Activated naive CD8-positive, alpha-beta T cell treated with anti-CD3 and anti-CD28 coated beads, Interleukin-2, amount 50 U/mL, for 24 hours (primary cell): Measurements from ENCODE around the gene ZNF239.
"Not testable (repeated sequence)": the region's sequence is repeated elsewhere in the genome, so short reads cannot be mapped to it uniquely, and the experiment has no call there.

ENCODE experiments used
- ATAC-seq: fragments of 150-1000 bp; cut with Tn5 transposase; one replicate; pipeline ENCODE4 v1.10.0; 2021
- DNase-seq: peaks from one replicate; pipeline ENCODE4 v3.0.0; 2021
- H3K27ac Mint-ChIP-seq: one replicate; pipeline ENCODE4 v1.8.0; 2021; ENCODE audit warnings: mild to moderate bottlenecking, mixed read lengths
- H3K27me3 Mint-ChIP-seq: one replicate; pipeline ENCODE4 v1.8.0; 2021; ENCODE audit warnings: mixed read lengths
- H3K36me3 Mint-ChIP-seq: one replicate; pipeline ENCODE4 v1.8.0; 2021; ENCODE audit warnings: low read depth, mixed read lengths
- H3K4me1 Mint-ChIP-seq: one replicate; pipeline ENCODE4 v1.8.0; 2021; ENCODE audit warnings: mixed read lengths
- H3K4me3 Mint-ChIP-seq: one replicate; pipeline ENCODE4 v1.8.0; 2021; ENCODE audit warnings: mild to moderate bottlenecking, moderate library complexity, mixed read lengths
- H3K9me3 Mint-ChIP-seq: one replicate; pipeline ENCODE4 v1.8.0; 2021; ENCODE audit warnings: mixed read lengths

The ZNF239 gene

DNA sequence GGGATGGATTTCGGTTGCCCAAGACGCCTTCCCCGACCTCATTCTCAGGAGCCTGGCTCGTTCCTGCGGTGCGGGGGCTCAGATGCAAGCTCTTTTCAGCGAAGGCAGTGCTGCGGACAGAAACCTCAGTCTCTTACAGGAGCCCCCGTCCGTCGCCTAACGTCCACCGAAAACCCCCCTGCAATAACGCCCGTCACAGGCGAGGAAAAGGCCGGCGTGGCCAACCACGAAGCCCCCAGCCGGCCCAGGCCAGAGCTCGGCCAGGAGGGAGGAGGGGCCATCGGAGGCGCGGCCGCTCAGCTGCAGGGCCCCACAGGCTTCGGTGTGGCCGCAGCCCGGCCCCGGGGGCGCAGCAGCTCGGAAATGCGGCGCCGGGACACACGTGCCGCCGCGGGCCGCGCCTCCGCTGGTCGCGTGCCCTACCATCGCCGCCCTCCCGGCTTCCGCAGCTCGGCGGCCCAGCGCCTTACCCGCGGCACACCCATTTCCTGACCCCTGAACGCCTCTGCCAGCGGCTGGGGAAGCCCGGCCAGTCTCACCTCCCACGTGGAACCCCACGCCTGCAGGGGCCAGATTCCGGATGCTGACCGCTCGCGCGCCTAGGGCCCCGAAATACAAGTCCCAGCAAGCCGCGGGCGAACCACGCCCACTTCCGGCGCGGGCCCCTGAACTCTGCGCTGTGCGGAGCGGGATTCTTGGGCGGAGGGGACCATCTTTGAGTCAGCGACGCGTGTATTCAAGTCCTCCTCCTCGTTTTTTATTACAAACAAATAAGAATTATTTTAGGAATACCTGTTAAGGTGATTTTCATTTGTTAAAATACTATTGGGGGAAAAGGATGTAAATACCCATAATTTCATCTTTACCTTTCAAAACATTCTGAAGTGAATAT is at the start of gene ZNF239:
TSS of gene ZNF239 (minus strand) at position 616 of the 892 bp plus-strand sequence. CDS start 16,537 bp downstream, outside the sequence.
- Mint-ChIP-seq H3K9me3 (peaks cover 50% of the 10 kb centered on the region), H3K4me3 (peak within 1 kb of the TSS; percentile 74), H3K27ac (peak within 1 kb of the TSS; percentile 71), H3K36me3 (peaks cover 49% of the 10 kb centered on the region), H3K4me1 (peaks cover 51% of the 10 kb centered on the region), H3K27me3 (no peaks in the 10 kb centered on the region)
- peak; percentile 96 for ATAC-seq
- peak; percentile 87 for DNase-seq

DNA sequence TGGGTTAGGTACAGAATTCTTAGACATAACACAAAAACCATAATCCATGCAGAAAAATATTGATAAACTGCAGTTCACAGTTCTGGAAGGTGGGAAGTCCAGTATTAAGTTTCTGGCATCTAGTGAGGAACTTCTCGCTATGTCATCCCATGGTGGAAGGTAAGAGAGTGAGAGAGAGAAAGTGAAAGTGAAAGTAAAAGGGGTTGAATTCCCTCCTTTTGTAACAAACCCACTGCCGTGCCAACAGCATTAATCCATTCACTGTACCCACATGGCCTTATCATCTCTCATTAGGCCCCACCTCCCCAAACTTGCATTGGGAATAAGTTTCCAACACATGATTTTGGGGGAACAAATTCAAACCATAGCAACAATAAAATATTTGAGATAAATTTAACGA is 48.9 kb upstream of the ZNF239 start:
- Mint-ChIP-seq H3K4me3 (no peak overlapping the region), H3K27me3 (no peaks in the 10 kb centered on the region), H3K27ac (no peak overlapping the region), H3K4me1 (peaks cover 10% of the 10 kb centered on the region), H3K36me3 (peaks cover 10% of the 10 kb centered on the region), H3K9me3 (peaks cover 44% of the 10 kb centered on the region)
- DNase-seq, result no peak
- no peak for ATAC-seq

GRCh38 chr10:43622038-43622437 is 47.6 kb upstream of the ZNF239 start:
- H3K4me3 Mint-ChIP-seq, result no peak overlapping the region
- no peaks in the 10 kb centered on the region for H3K27me3 Mint-ChIP-seq
- DNase-seq, result no peak
- peaks cover 14% of the 10 kb centered on the region for H3K36me3 Mint-ChIP-seq
- H3K9me3 Mint-ChIP-seq, result peaks cover 49% of the 10 kb centered on the region
- peaks cover 10% of the 10 kb centered on the region for H3K4me1 Mint-ChIP-seq
- H3K27ac Mint-ChIP-seq, result no peak overlapping the region
- no peak for ATAC-seq

DNA sequence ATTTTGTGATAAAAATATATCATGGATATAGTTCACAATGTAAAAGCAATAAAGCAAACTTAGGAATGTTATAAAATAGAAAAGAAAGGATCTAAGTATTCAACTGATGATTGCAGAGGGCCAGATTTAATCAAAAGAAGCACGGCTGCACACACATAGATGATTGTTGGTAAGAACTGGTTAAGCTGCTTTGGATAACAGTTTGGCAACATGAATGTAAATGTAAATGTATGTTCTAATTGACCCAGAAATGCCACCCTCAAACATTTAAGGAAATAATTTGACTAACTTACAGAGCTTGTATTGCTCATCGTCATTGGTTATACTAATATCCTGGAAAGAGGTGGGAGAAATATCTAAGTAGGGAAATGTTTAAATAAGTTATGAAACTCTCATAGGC is 45.0 kb upstream of the ZNF239 start:
- H3K4me3 Mint-ChIP-seq, result no peak overlapping the region
- DNase-seq, result no peak
- H3K27ac Mint-ChIP-seq, result no peak overlapping the region
- H3K27me3 Mint-ChIP-seq, result no peaks in the 10 kb centered on the region
- peaks cover 10% of the 10 kb centered on the region for H3K4me1 Mint-ChIP-seq
- peaks cover 68% of the 10 kb centered on the region for H3K9me3 Mint-ChIP-seq
- no peak for ATAC-seq
- H3K36me3 Mint-ChIP-seq, result peaks cover 41% of the 10 kb centered on the region

- Mint-ChIP-seq H3K9me3 (peaks cover 69% of the 10 kb centered on the region), H3K27me3 (no peaks in the 10 kb centered on the region), H3K4me1 (peaks cover 9% of the 10 kb centered on the region), H3K27ac (no peak overlapping the region), H3K36me3 (peaks cover 66% of the 10 kb centered on the region), H3K4me3 (no peak overlapping the region)
- DNase-seq (no peak), ATAC-seq (no peak)
Observed at GRCh38 chr10:43616697-43617370, 42.4 kb upstream of the ZNF239 start.

GRCh38 chr10:43610636-43611035 is 36.2 kb upstream of the ZNF239 start:
- no peak overlapping the region for H3K27ac Mint-ChIP-seq
- peaks cover 86% of the 10 kb centered on the region for H3K36me3 Mint-ChIP-seq
- ATAC-seq, result no peak
- H3K27me3 Mint-ChIP-seq, result no peaks in the 10 kb centered on the region
- H3K4me1 Mint-ChIP-seq, result peaks cover 47% of the 10 kb centered on the region
- no peak for DNase-seq
- H3K9me3 Mint-ChIP-seq, result peaks cover 42% of the 10 kb centered on the region
- H3K4me3 Mint-ChIP-seq, result no peak overlapping the region

DNA sequence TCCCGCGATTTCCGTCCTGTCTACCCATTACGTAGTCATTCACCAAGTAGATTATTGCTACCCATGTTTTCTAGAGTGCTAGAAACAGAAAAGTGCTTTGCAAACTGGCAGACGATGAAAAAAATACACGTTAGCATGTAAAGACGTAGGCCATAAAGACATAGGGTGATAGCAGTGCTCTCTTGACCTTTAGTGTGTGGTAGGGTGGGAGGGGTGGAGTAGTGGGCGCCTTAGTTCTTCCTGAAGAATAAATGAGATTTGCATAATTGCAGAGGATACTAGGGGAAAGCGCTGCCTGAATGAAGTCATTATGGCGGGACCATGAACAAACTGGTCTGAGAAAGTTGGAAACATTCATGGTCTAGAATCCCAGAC is 32.8 kb upstream of the ZNF239 start:
- Mint-ChIP-seq H3K36me3 (peaks cover 51% of the 10 kb centered on the region), H3K4me1 (peaks cover 38% of the 10 kb centered on the region), H3K4me3 (peak overlapping the region; percentile 83), H3K9me3 (peaks cover 23% of the 10 kb centered on the region), H3K27ac (peak overlapping the region; percentile 84), H3K27me3 (no peaks in the 10 kb centered on the region)
- no peak for ATAC-seq
- DNase-seq, result no peak

- DNase-seq (peak; percentile 78), ATAC-seq (peak; percentile 91)
- H3K27ac Mint-ChIP-seq, result peak within 1 kb of the TSS; percentile 84
- H3K4me1 Mint-ChIP-seq, result peaks cover 38% of the 10 kb centered on the region
- no peaks in the 10 kb centered on the region for H3K27me3 Mint-ChIP-seq
- H3K4me3 Mint-ChIP-seq, result peak within 1 kb of the TSS; percentile 83
- peaks cover 17% of the 10 kb centered on the region for H3K9me3 Mint-ChIP-seq
- peaks cover 45% of the 10 kb centered on the region for H3K36me3 Mint-ChIP-seq
Observed at GRCh38 chr10:43606323-43607198, 32.1 kb upstream of the ZNF239 start, which contains the start of gene ZNF485. TSS of gene ZNF485 (plus strand) at chr10:43606438. CDS start at chr10:43607051, 613 bp downstream.

DNA sequence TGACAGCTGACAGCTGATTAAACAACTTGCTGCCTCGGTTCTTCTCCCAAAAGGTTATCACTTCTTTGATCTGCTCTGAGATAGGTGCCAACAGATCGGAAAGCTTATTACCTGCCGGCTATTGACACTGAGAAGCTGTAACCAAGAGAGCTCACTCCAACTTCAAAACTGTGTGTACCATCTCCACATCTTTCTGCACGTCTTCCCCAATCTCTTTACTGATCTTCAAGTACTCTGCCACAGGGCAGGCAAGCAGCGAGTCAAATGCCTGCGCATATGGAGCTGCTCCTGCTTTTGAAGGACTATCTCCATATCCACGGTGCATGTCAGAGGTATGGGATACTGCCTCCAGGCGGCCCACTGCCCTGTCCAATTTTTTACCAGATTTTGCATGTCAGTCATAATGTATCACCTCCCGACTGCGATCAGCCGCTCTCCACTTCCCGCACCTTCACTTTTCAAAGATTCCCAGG is 31.5 kb upstream of the ZNF239 start:
- peaks cover 38% of the 10 kb centered on the region for H3K4me1 Mint-ChIP-seq
- DNase-seq, result no peak
- H3K27ac Mint-ChIP-seq, result peak overlapping the region; percentile 79

DNA sequence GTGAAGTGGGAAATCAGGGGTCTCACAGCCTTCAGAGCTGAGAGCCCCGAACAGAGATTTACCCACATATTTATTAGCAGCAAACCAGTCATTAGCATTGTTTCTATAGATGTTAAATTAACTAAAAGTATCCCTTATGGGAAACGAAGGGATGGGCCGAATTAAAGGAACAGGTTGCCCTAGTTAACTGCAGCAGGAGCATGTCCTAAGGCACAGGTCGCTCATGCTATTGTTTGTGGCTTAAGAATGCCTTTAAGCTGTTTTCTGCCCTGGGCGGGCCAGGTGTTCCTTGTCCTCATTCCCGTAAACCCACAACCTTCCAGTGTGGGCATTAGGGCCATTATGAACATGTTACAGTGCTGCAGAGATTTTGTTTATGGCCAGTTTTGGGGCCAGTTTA is 27.2 kb upstream of the ZNF239 start:
- H3K9me3 Mint-ChIP-seq, H3K4me1 Mint-ChIP-seq, H3K36me3 Mint-ChIP-seq, DNase-seq, H3K27ac Mint-ChIP-seq, H3K4me3 Mint-ChIP-seq, ATAC-seq, H3K27me3 Mint-ChIP-seq: not testable (repeated sequence)

More for the DNA sequence above, 31.5 kb upstream of the ZNF239 start:
- Mint-ChIP-seq H3K9me3 (peaks cover 16% of the 10 kb centered on the region), H3K4me3 (peak overlapping the region; percentile 83), H3K27me3 (no peaks in the 10 kb centered on the region), H3K36me3 (peaks cover 40% of the 10 kb centered on the region)
- ATAC-seq, result peak; percentile 26

DNA sequence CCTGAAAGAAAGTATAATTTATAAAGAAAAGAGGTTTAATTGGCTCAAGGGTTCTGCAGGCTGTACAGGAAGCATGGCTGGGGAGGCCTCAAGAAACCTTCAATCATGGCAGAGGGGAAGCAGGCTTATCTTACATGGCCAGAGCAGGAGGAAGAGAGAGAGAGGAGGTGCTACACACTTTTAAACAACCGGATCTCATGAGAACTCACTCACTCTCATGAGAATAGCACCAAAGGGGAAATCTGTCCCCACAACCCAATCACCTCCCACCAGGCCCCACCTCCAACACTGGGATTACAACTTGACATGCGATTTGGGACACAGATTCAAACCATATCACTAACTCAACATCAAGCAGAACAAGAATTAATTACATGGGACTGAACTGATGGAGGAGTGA is 24.9 kb upstream of the ZNF239 start:
- ATAC-seq, result no peak
- Mint-ChIP-seq H3K27ac (no peak overlapping the region), H3K36me3 (no peaks in the 10 kb centered on the region), H3K9me3 (peaks cover 5% of the 10 kb centered on the region), H3K4me3 (no peak overlapping the region), H3K27me3 (no peaks in the 10 kb centered on the region), H3K4me1 (peaks cover 26% of the 10 kb centered on the region)
- no peak for DNase-seq

- Mint-ChIP-seq H3K4me3 (no peak overlapping the region), H3K4me1 (peaks cover 28% of the 10 kb centered on the region), H3K27ac (no peak overlapping the region), H3K9me3 (peaks cover 10% of the 10 kb centered on the region), H3K27me3 (no peaks in the 10 kb centered on the region), H3K36me3 (peaks cover 2% of the 10 kb centered on the region)
- ATAC-seq (no peak), DNase-seq (no peak)
Observed at GRCh38 chr10:43598446-43598845, 24.0 kb upstream of the ZNF239 start.

- H3K9me3 Mint-ChIP-seq, result peaks cover 15% of the 10 kb centered on the region
- no peak overlapping the region for H3K4me3 Mint-ChIP-seq
- peaks cover 2% of the 10 kb centered on the region for H3K36me3 Mint-ChIP-seq
- no peak for DNase-seq
- peaks cover 28% of the 10 kb centered on the region for H3K4me1 Mint-ChIP-seq
- H3K27ac Mint-ChIP-seq, result no peak overlapping the region
- H3K27me3 Mint-ChIP-seq, result no peaks in the 10 kb centered on the region
- ATAC-seq, result no peak
Observed at GRCh38 chr10:43596546-43596945, 22.1 kb upstream of the ZNF239 start.

GRCh38 chr10:43595739-43596298 is 21.4 kb upstream of the ZNF239 start:
- Mint-ChIP-seq H3K4me1 (peaks cover 28% of the 10 kb centered on the region), H3K27me3 (no peaks in the 10 kb centered on the region), H3K9me3 (peaks cover 15% of the 10 kb centered on the region), H3K27ac (peak overlapping the region; percentile 84), H3K36me3 (peaks cover 2% of the 10 kb centered on the region), H3K4me3 (peak overlapping the region; percentile 75)
- ATAC-seq (peak; percentile 89), DNase-seq (no peak)
